ENCODE data around the gene SEC22A. TPM values are rescaled to one million over a fixed set of nuclear protein-coding genes. Genes with fewer than 3 reads are reported as not detected.

Gene SEC22A
- total and polyA plus RNA-seq, 10 of the 15 experiments (the other 5 are each of a cell fraction or from before 2014, with no cell fraction given) = 19.3 to 70.3 (median 36.7) TPM

DNA sequence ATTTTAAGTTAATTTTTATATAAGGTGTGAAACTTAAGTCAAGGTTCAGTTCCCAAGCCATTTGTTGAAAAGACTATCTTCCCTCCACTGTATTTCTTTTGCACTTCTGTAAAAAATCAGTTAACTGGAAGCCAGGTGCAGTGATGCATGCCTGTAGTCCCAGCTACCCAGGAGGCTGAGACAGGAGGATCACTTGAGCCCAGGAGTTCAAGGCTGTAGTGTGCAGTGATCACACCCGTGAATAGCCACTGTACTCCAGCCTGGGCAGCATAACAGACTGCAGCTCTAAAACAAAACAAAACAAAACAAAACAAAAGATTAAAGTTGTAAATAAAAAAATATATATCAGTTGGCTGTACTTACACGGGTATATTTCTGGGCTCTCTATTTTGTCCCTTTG, 33.1 kb upstream of the SEC22A start (continued):
- no peak for TF ChIP-seq PKNOX1 (IDR thresholded peaks at IDR 0.05)
- no peak for TF ChIP-seq MYC (IDR thresholded peaks at IDR 0.05; ENCODE audit: insufficient read depth, insufficient read length, insufficient replicate concordance, low read length, severe bottlenecking)
- no peak for TF ChIP-seq BHLHE40 (IDR thresholded peaks at IDR 0.05; ENCODE audit: borderline replicate concordance in 1 of 2, low read depth in 2 of 2, low read length in 1 of 2)
- no peak for TF ChIP-seq IRF3 (IDR thresholded peaks at IDR 0.05)

- DNase-seq (ENCODE audit: low read depth, low spot score) (no peak), FAIRE-seq (no peak), ATAC-seq (no peak)
- H3K4me2 ChIP-seq (ENCODE audit: control insufficient read depth, insufficient read depth) = no peak overlapping the region
- H3K27ac ChIP-seq (ENCODE audit: control insufficient read depth, insufficient read depth) = no peak overlapping the region
- 97% methylated on average over 5 of the region's 5 CpGs for WGBS (ENCODE audit: insufficient coverage, insufficient replicate concordance, low lambda C conversion rate, missing lambda C conversion rate)
- H3K79me2 ChIP-seq (ENCODE audit: control insufficient read depth, insufficient read depth, low read length) = no peaks in the 10 kb centered on the region
- H3K9me3 ChIP-seq (replicated peaks; ENCODE audit: control insufficient read depth, insufficient read depth, low read length) = no peaks in the 10 kb centered on the region
- H2AFZ ChIP-seq (ENCODE audit: control insufficient read depth, low read depth, low read length) = no peak overlapping the region
- ChIA-PET RAD21 (ENCODE audit: unreplicated experiment) (no interaction called here), POLR2A (no interaction called here), SMC1A (ENCODE audit: uncharacterized antibody, unreplicated experiment) (no interaction called here), CTCF (no interaction called here)
- H3K4me1 ChIP-seq (ENCODE audit: control insufficient read depth, insufficient read depth, low read length) = no peaks in the 10 kb centered on the region
- no TSS peak for BruUV-seq (replicated peaks)
- intact Hi-C loops (cut with micrococcal nuclease; ENCODE audit: unreplicated experiment) = no loop called here
- in situ Hi-C loops (cut with MboI) = no loop called here
- H4K20me1 ChIP-seq (ENCODE audit: control insufficient read depth, insufficient read depth) = no peaks in the 10 kb centered on the region
- peaks cover 0 to under 1% of the 10 kb centered on the region in 2 experiments; a peak in 2 of 4 replicates for H3K36me3 ChIP-seq (ENCODE audit: control insufficient read depth in 2 of 2, insufficient read depth in 2 of 2, low read length in 1 of 2)
- H3K4me3 ChIP-seq = no peak overlapping the region
- TF ChIP-seq BHLHE40 (IDR thresholded peaks at IDR 0.05; ENCODE audit: borderline replicate concordance in 1 of 2, low read depth in 2 of 2, low read length in 1 of 2) (no peak), RAD21 (IDR thresholded peaks at IDR 0.05; ENCODE audit: insufficient read depth, low read depth, low read length) (no peak), FOS (IDR thresholded peaks at IDR 0.05; ENCODE audit: borderline replicate concordance, extremely low read depth, insufficient read length) (no peak), EP300 (IDR thresholded peaks at IDR 0.05; ENCODE audit: borderline replicate concordance in 1 of 2, control insufficient read depth in 1 of 2, low read depth in 2 of 2, low read length in 2 of 2) (no peak)
- H3K27me3 ChIP-seq (replicated peaks in 1 of 2; ENCODE audit: control insufficient read depth in 2 of 2, insufficient read depth in 2 of 2, low read length in 1 of 2) = no peaks in the 10 kb centered on the region
- H3K9ac ChIP-seq (ENCODE audit: control insufficient read depth, insufficient read depth, low read length) = no peak overlapping the region
Measured at GRCh38 chr3:123169492-123169929, 32.2 kb upstream of the SEC22A start.

Data from GM12878 (cell line).